Stimulated activated CD4-positive, alpha-beta T cell treated with anti-CD3 and anti-CD28 coated beads, Interleukin-15, amount 100 ng/mL, for 48 hours (primary cell): Measurements from ENCODE around the gene WDR83.
"Not testable (repeated sequence)": the region's sequence is repeated elsewhere in the genome, so short reads cannot be mapped to it uniquely, and the experiment has no call there.

ENCODE experiments used
- DNase-seq, 2 donors: peaks; one replicate each; pipeline ENCODE4 v3.0.0-alpha.2; 2020; ENCODE audit warnings: low read depth in 2 of 2

WDR83 gene

DNA sequence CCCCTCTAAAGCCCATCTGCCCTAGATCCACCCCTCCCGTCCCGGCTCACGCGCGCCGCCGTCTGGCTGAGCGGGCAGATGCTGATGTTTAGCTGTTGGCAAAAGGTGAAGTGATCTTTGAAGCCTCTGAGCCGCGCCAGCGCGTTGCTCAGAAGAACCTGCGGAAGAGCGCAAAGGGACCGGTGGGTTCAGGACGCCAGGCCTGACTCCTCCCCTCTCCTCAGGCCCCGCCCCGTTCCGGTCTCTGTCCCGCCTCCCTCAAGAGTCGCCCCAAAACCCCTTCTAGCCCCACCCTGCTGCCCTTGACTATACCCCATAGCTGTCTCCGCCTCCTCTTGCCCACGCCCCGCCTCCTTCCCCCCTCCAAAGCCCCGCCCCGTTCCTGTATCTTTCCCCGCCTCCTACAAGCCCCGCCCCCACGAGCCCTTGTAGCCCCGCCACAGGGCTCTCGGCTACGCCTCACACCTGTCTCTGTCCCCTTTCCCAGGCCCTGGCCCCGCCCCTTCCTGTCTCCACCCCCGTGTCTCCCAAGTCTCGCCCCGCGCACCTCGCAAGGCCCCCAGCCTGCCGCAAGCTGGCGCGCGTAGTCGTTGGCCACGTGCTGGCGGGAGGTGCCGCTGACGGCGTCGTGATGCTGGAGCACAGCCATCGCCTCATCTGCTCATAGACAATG is 9.6 kb upstream of the WDR83 start:
- DNase-seq: peak in 1 of 2 donors; percentile 35

DNA sequence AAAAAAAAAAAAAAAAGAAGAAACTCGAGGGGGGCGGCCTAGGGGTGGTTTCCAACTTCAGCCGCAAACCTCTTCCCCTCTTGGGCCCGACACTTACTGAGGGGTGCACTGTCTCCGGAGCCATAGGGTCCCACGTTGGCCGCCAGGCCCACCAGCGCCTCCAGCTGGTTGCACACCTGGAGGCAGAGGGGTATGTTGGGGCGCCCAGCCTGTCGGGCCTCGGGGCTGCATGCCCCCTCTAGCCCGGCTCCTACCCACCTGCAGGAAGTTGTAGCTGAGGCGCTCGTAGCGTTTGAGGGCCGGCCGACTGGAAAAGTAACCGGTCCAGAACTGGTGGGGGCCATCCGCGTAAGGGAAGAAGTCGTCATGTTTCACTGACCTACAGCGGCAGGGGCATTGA is 8.6 kb upstream of the WDR83 start:
- no peak for DNase-seq

DNA sequence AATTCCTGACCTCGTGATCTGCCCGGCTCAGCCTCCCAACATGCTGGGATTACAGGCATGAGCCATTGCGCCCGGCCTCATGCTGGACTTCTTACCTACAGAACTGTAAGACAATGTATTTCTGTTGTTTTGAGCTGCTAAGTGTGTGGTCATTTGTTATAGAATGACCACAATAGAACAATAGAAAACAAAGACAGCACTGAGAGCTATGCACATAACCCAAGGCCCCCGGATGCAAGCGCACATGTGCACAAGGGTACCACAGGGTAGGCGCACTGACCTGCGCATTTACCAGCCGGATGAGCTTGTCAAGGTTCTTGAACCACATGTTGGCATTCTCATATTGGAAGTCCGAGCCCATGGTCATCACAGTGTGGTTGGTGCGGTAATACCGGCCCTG is 5.6 kb upstream of the WDR83 start:
- DNase-seq: no peak

DNA sequence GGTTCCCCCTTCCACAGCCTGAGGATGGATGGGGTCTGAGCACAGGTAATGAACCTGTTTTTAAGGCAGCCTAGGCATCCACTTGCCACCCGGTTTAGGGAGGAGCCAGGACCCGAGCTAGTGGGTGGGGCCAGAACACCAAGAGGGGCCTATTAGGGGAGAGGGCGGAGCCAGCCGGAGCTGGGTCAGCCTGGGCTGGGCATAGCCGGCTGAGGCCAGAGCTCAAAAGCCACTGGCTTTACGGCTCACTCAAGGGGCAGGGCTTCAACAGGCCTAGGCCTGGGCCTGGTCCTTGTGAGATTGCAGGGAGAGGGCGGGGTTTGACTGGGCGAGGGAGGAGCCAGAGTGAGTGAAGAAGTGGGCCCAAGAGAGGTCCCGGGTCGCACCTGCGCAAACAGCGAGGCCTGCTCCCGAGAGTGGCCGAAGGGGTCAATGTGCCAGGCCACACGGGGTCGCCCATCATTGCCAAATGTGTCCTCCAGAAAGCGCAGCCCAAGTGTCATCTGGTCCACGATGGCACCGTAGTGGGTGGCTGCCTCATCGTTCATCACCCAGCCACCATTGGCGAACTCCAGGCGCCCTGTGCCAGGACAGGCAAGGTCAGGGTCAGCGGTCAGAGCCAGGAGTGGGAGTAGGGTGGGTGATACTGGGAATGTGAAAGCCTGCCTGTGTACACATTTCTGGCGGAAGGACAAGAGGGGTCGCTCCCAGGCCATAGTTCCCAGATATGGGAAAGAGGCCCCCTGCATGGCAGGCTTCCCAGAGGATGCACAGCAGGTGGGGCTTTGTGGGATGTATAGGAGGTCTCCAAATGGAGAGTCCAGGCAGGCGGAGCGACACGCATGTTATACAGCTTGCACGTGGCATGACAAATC is 2.0 kb upstream of the WDR83 start:
- no peak for DNase-seq

DNA sequence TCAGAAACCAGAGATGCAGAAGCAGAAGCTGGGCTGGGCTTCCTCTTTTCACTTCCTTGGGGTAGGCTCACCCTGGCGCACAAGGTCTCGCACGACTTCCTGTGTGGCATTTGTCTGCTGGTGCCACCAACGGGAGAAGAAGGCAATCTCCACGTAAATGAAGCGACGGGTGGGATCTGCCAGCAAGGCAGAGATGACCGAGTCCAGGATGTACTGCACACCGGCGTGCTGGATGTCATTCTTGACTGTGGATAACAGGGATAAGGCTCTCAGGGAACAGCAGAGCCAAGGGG is 1.4 kb upstream of the WDR83 start:
- peak; percentile 45 to 53 for DNase-seq

DNA sequence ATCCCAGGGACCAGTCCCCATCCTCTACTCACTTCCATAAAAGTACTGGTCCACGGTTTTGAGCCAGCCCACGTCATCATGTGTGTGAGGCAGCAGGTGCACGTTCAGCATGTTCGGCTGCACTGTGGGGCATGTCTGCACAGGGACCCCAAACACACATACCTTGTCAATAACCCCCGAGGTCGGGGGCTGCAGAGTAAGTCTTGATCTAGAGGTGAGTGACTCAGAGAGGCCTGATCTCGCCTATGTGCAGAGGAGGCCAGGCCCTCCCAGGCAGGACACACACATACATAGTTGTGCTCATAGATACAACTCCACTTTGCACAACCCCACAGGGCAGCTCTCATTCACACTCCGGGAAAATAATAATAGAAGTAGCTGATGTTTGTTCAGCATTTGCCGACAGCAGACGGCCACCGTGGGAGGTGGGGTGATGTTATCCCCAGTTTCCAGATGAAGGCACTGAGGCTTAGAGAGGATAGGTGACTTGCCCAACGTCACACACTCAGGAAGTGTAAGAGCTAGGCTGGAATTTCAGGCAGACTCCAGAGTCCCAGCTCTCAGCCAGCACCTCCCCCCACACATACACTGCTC is 839 bp upstream of the WDR83 start:
- DNase-seq: no peak

DNA sequence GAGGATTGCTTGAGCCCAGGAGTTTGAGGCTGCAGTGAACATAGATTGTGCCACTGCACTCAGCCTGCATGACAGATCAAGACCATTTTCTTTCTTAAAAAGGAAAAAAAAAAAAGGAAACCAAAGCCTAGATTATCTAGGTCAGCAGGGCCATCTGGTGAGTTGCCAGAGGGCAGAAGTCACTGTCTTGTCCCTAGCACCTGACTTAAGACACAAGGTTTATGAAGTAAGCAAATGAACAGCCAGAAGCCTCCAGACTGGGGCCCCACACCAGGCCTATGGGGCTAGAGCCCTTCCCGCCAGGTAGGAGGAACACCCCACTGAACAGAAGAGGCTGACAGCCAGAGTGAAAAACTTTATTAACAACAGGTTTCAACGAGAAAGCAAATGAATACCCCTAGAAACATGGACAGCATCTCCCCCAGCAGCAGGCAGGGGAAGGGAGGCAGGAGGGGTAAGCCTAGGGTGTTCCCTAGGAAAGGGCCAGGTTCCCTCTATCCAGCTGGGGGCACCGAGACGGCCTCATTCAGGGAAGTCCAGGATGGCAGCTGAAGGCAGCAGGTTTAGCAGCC is 1.2 kb downstream of the WDR83 start:
- no peak for DNase-seq

DNA sequence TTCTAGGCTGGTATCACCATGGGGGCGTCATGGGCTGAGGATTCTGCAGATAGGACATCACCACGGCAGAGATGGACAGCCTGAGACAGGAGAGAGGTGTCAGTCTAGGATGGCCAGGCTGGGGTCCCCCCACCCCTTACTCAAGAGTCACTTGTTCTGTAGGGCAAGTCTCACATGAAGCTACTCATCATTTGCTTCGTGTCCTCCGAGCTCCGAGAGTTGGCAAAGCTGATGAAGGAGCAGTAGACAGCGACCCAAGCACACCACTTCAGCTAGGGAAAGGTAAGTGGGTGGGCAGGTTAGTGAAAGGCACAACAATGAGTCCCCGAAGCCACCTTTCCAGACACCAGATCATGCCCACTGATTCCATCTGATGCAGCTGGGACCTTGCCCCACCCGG is 1.7 kb downstream of the WDR83 start:
- DNase-seq: no peak

DNA sequence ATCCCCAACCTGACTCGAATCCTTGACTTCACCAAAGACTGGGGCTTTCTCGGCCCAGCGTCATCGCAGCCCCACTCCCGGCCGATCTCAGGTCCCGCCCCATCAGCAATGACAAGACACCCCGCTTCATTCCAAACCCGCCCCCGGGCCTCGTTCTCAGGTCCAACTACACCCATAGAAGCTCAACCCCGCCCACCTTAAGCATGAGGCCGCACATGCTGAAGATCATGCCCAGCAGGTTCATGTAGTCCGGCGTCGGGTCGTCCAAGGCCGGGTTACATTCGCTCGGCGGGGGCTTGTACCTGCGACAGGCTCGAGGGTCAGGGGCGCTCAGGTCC is 2.3 kb downstream of the WDR83 start:
- DNase-seq: peak; percentile 44 to 49

DNA sequence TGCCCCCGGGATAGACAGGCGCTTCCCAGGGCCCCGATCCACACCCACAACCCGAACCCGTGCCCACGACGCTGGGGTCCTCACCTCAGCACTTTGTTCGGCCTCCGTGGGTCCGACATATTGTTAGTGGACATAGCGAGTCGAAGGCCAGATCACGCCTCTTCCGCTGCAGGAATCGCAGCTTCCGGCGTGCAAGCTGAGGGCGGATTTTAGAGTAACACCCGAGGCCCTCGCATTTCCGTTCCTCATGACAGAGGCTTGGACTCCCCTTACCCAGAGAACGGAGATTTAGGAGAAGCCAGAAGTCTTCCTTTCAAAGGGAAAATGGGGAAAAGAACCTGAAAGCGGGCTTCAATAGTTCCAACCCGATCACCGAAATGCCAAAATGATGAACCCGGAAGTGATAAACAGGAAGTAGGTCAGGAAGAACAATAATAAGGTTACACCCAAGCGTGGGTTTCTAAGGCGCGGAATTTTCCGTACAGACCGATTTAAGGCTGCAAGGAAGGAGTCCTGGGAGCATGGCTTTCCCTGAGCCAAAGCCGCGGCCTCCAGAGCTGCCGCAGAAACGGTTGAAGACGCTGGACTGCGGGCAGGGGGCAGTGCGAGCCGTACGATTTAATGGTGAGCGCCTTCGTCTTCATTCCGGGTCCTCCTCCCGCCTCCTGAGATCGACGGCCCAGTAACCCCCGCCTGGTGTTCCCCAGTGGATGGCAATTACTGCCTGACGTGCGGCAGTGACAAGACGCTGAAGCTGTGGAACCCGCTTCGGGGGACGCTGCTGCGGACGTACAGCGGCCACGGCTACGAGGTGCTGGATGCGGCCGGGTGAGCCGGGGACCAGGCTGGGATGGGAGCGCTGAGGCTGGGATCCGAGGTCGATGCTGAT is 2.9 kb downstream of the WDR83 start:
- DNase-seq: peak; percentile 52 to 58

DNA sequence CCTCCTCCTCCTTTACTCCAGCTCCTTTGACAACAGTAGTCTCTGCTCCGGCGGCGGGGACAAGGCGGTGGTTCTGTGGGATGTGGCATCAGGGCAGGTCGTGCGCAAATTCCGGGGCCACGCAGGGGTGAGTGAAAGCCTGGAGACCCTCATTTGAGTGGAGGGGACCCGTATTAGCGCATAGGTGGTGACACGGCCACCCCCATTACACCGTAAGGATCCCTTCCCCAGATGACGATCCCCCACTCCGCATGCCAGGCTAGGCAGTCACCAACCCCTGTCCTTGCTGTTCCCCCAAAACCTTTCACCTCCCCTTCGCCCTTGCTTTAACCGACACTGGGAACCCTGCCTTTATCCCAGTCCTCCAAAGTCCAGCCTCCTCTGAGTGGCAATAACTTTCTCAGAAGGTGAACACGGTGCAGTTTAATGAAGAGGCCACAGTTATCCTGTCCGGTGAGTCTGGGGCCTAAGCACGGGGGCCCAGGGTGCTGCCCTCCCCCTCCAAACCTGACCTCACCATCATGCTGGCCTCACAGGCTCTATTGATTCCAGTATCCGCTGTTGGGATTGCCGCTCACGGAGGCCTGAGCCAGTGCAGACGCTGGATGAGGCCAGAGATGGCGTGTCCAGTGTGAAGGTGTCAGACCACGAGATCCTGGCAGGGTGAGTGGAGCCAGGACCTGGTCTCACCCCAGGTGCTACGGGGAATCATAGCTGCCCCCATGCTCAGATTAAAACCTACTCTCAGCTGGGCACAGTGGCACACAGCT is 3.7 kb downstream of the WDR83 start:
- DNase-seq: no peak

DNA sequence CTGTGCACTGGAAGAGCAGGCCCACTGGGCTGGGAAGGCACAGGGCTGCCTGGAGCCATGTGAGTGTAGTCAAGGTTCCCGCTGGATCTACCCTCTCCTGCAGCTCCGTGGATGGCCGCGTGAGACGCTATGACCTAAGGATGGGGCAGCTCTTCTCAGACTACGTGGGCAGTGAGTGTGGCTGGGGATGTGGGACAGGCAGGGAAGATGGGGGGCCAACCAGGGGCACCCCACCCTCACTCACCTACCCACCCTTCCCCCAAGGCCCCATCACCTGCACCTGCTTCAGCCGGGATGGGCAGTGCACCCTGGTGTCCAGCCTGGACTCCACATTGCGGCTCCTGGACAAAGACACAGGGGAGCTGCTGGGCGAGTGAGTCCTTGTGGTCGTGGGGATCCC is 6.1 kb downstream of the WDR83 start:
- no peak for DNase-seq

DNA sequence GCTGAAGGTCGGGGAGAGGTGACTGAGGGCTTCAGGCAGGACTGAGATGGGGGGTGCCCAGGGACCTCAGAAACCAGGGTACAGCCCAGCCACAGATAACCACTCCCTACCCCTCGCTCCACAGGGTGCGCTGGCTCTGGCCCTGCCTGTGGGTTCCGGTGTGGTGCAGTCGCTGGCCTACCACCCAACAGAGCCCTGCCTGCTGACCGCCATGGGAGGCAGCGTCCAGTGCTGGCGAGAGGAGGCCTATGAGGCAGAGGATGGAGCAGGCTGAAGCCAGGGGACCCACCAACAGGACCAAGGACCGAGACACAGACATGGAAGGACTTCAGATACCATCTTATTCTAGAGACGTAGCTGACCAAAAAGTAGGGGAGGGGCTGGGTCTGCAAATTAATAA is 8.8 kb downstream of the WDR83 start:
- DNase-seq: no peak

DNA sequence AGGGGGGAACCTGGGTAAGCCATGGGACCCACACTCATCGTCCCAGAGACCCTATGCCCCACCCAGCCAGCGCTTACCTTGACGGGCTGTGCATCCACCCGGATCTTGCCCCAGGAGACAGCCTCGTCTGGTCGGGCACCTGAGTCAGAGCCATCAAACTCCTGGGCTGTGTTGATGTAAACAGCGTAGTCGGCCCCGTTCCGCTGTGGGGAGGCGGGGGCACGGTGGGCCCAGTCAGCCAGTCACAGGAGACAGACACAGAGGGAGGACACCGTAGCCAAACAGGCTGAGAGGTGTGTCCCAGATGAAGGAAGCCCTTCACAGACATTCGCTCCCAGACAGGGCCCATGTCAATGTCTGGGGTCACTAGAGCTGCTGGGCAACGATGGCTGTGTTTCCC is 9.3 kb downstream of the WDR83 start:
- DNase-seq: no peak

DNA sequence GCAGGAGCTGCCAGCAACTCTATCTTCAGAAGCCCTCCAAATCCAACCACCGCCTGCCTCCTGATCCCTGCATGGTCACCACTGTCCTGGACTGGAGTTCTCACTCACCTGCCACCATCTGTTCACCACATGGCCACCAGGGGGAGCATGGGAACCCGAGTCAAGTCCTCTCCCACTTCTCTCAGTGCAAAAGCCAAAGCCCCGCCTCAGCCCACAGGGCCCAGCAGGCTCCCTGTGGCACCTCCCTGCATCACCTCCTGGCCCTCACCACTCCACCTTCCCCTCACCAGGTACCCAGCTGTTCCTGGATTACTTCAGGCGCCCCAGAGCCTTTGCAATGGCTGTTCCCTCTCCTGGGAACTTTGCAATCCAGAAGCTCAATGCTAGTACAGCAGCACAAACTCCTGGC is 9.8 kb downstream of the WDR83 start:
- peak; percentile 84 to 87 for DNase-seq

DNA sequence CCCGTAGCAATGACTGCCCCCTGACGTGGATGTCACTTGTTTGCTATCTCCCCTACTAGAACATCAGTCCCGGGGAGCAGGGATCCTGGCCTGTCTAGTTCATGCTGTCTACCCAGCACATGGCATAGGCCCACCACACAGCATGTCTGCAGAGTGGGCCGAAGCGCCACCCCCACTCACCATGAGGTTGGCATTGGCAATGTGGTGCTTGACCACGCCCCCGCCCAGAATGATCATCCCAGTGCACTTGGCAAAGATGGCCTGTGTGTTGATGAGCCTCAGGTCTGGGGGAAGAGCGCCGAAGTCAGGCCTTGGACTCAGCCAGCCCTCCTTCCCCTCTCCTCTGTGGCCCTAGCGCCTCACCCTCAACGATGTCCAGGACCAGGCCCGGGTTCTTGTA is 10.3 kb downstream of the WDR83 start:
- no peak for DNase-seq

DNA sequence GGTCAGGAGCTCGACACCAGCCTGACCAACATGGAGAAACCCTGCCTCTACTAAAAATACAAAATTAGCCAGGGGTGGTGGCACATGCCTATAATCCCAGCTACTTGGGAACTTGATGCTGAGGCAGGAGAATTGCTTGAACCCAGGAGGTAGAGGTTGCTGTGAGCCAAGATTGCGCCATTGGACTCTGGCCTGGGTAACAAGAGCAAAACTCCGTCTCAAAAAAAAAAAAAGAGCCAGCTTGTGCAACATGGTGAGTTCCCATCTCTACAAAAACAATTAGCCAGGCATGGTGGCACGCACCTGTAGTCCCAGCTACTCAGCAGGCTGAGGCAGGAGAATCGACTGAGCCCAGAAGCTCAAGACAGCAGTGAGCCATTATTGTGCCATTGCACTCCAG is 11.4 kb downstream of the WDR83 start:
- DNase-seq: not testable (repeated sequence)

DNA sequence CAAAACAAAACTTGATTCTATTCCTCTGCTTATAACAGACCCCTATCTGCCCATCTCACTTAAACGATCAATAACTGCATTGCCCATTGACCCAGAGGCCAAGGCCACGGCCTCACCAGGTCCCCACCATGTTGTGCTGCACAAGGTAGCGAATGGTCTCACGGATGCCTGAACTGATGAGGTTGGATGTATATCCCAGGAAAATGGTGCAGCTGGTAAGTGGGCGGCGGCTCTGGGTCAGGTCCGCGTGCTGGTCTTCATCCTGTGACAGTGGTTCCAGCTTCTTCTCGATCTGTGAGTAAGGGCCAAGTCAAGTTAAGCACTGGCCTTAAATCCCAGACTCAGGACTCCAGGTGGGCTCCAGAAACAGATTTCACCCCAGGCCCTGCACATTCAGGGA is 13.4 kb downstream of the WDR83 start:
- no peak for DNase-seq

DNA sequence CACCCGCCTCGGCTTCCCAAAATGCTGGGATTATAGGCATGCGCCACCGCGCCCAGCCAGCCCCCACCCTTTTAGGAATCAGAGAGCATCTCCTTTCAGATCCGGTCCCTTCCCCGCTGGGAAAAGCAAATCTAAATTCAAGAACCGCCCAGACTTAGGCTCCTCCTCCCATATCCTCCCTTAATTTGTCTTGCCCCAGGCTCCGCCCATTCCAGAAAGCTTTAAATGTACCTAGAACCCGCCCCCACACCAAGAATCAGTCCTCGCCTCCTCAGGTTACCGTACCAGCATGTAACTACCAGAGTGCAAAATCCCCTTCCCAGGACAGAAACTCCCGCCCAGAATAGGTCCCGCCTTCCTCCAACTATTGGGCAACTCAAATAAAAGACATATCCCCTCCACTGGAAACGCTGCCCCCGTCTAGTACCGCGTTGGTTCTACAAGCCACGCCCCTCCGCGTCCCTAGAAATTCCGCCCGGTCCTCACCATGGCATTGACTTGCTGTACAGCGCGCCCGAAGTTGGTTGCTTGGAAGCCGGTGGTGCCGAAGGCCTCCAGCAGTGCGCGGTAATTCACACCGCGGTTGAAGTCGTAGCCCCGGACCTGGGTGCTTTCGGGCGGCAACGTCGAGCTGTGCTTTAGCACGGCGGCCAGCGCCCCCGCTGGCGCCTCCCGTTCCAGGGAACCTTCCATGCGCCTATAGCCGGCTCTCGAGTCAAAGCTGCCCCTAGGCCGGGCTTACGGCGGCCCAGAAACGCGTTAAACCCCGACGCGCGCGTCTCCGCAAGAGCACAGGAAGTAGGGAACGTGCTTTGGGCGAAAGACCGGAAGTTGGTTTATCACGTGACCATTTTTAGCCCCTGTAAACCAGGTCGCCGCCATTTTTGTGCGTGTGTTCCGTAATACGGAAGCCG is 14.7 kb downstream of the WDR83 start, which contains the start of gene DHPS:
Gene DHPS, minus strand, starts transcription at position 807 of the 914 bp plus-strand sequence. Its CDS starts 114 bp downstream, at position 693.
- DNase-seq: peak; percentile 88 to 89

DNA sequence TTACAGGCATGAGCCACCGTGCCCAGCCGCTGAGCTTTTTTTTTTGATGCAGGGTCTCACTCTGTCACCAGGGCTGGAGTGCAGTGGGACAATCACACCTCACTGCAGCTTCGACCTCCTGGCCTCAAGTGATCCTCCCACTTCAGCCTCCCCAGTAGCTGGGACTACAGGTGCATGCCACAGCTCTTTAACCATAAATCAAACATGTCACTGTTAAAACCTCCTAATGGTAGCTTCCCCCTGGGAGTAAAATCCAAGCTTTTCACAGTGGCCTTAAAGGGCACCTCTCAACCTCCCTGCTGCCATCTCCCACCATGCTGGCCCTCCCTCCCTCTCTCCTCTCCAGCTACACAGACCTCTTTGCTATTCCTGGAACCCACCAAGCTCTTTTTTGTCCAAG is 19.2 kb downstream of the WDR83 start:
- DNase-seq: no peak
